CD4-positive, alpha-beta T cell (primary cell): ENCODE data around the gene PDGFRB. TPM values are rescaled to one million over a fixed set of nuclear protein-coding genes. Genes with fewer than 3 reads are reported as not detected.

Experiments
- ATAC-seq: fragments of 200-7000 bp; cut with Tn5 transposase; one replicate; pipeline ENCODE4 v1.10.0; 2022; ENCODE audit warnings: mild to moderate bottlenecking; ENCODE audit not compliant: poor library complexity
- CTCF ChIA-PET: fragments of 350-600 bp; sonication (Branson Sonifier 250); formaldehyde crosslinking; loops from one replicate; lab custom pipeline; 2021; ENCODE audit warnings: antibody characterized with exemption, inconsistent platforms; lab: Charles Lee
- POLR2A ChIA-PET: fragments of 350-600 bp; sonication (Branson Sonifier 250); formaldehyde crosslinking; loops from one replicate; lab custom pipeline; 2021; ENCODE audit warnings: antibody characterized with exemption, inconsistent platforms; lab: Charles Lee
- DNase-seq, 14 experiments: peaks; one replicate each; pipeline ENCODE4 v3.0.0-alpha.2; 2013 to 2020; ENCODE audit warnings: mixed read lengths in 2 of 14
- H3K27ac ChIP-seq, 2 donors: one replicate each; pipeline versions ENCODE4 v1.5.1 to v1.7.0; 2013; ENCODE audit warnings: low read length in 2 of 2, low read depth in 1 of 2, mild to moderate bottlenecking in 1 of 2
- H3K27me3 ChIP-seq, 2 experiments: 1 replicate in 1 of 2; 2 replicates in 1 of 2; pipeline versions ENCODE4 v1.6.1 to v1.7.0; 2013; ENCODE audit warnings: low read length in 2 of 2, control low read depth in 1 of 2, mild to moderate bottlenecking in 1 of 2, moderate library complexity in 1 of 2; ENCODE audit not compliant: insufficient read depth in 2 of 2, control insufficient read depth in 1 of 2
- H3K36me3 ChIP-seq: one replicate; pipeline ENCODE4 v1.6.1; 2013; ENCODE audit warnings: low read length, control low read depth; ENCODE audit not compliant: insufficient read depth
- H3K4me1 ChIP-seq: one replicate; pipeline ENCODE4 v1.6.1; 2013; ENCODE audit warnings: low read length, control low read depth; ENCODE audit not compliant: insufficient read depth
- H3K4me3 ChIP-seq: one replicate; pipeline ENCODE4 v1.5.1; 2013; ENCODE audit warnings: mild to moderate bottlenecking, low read length, moderate library complexity
- H3K9me3 ChIP-seq, 2 experiments: 1 replicate in 1 of 2; 2 replicates in 1 of 2; pipeline versions ENCODE4 v1.6.1 to v1.7.0; 2013; ENCODE audit warnings: low read length in 2 of 2, mild to moderate bottlenecking in 2 of 2, control low read depth in 1 of 2, moderate library complexity in 1 of 2; ENCODE audit not compliant: control insufficient read depth in 1 of 2, insufficient read depth in 1 of 2
- H3K27ac Mint-ChIP-seq: one replicate; pipeline ENCODE4 v1.8.0; 2020; ENCODE audit warnings: mixed read lengths
- H3K27me3 Mint-ChIP-seq: one replicate; pipeline ENCODE4 v1.8.0; 2021; ENCODE audit warnings: mixed read lengths
- H3K36me3 Mint-ChIP-seq: one replicate; pipeline ENCODE4 v1.8.0; 2021; ENCODE audit warnings: low read depth, mixed read lengths
- H3K4me1 Mint-ChIP-seq: one replicate; pipeline ENCODE4 v1.8.0; 2021; ENCODE audit warnings: low read depth, mixed read lengths
- H3K4me3 Mint-ChIP-seq: one replicate; pipeline ENCODE4 v1.8.0; 2020; ENCODE audit warnings: mild to moderate bottlenecking, mixed read lengths
- H3K9me3 Mint-ChIP-seq: one replicate; pipeline ENCODE4 v1.8.0; 2020; ENCODE audit warnings: mixed read lengths
- intact Hi-C, 2 experiments: fragments of 100-400 bp; cut with DNase I in 1 of 2; cut with micrococcal nuclease in 1 of 2; formaldehyde crosslinking; loops; one replicate each; pipeline versions ENCODE4 v1.15.1 to v1.9.0; 2023 to 2025; cut with DNase I, micrococcal nuclease
- polyA plus RNA-seq, 2 donors: library from polyadenylated mRNA; unstranded; fragments of 120-200 nt; gene quantifications; one replicate each; pipeline ENCODE4 v1.2.1, GENCODE V29; 2013
- total RNA-seq, 174 experiments: library from RNA in 2 of 174; stranded (reverse) in 2 of 174; gene quantifications; one replicate each; pipeline ENCODE4 v1.2.3 and lab custom pipeline; 2021 to 2026
- TF ChIP-seq, protein P1 (sequence below): fragments of 200-600 bp; IDR thresholded peaks from one replicate; pipeline ENCODE4 v1.8.0; 2022; ENCODE audit warnings: antibody characterized with exemption, mild to moderate bottlenecking

PDGFRB gene
- not detected for total RNA-seq
- polyA plus RNA-seq (2013, experiment 1 of 2), result 0.05 TPM
- 2.7 TPM for polyA plus RNA-seq (2013, experiment 2 of 2)
- 0 to 0.57 (median 0.07) reads per million in 172 experiments for total RNA-seq (lab: John Stamatoyannopoulos, UW)

DNA sequence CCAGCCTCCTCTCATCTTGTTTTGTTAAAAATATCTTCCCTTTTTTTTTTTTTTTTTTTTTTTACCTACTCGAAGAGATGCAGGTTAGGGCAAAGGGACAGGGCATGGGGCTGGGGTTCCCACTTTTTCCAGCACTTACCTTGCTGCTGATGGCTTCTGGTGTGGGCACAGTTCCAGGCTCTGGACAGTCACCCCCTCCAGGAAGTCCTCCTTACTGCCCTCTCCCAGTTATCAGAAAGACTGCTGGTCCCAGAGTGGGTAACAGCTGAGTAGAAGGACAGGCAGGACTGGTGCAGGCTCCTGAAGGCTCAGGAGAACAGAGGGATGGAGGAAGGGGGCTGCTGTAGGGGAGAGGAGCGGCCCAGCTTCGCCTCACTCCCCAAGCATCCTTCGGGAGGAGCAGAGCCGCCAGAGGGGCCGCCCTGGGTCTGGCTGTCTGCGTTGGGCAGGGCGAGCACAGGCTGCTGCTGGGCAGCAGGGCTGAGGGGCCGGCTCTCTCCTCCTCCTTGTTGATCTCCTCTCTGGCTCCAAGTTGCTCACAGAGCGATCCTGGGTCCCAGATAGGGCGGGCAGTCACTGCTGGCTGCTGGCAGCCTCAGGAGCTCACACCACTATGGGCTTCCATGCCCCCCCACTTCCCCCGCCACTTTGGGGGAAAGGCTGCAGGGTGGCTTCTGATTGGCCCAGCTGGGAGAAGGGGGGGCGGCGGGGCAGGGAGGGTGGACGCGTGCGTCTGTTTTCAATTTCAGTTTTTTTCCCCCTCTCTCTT is at the start of gene PDGFRB:
Gene PDGFRB, minus strand, starts transcription at position 588 of the 769 bp plus-strand sequence. CDS start 18,798 bp downstream, outside the sequence.
- TF ChIP-seq, protein P1, sequence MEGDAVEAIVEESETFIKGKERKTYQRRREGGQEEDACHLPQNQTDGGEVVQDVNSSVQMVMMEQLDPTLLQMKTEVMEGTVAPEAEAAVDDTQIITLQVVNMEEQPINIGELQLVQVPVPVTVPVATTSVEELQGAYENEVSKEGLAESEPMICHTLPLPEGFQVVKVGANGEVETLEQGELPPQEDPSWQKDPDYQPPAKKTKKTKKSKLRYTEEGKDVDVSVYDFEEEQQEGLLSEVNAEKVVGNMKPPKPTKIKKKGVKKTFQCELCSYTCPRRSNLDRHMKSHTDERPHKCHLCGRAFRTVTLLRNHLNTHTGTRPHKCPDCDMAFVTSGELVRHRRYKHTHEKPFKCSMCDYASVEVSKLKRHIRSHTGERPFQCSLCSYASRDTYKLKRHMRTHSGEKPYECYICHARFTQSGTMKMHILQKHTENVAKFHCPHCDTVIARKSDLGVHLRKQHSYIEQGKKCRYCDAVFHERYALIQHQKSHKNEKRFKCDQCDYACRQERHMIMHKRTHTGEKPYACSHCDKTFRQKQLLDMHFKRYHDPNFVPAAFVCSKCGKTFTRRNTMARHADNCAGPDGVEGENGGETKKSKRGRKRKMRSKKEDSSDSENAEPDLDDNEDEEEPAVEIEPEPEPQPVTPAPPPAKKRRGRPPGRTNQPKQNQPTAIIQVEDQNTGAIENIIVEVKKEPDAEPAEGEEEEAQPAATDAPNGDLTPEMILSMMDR, result no peak
- Histone ChIP-seq H3K27ac (no peak within 1 kb of the TSS), H3K4me1 (peaks cover 12% of the 10 kb centered on the region), H3K4me3 (peak within 1 kb of the TSS; percentile 32), H3K36me3 (no peaks in the 10 kb centered on the region), H3K9me3 (no peaks in the 10 kb centered on the region), H3K27me3 (peaks cover 6 to 10% of the 10 kb centered on the region in 2 experiments)
- intact Hi-C loops, result no loop called here
- ATAC-seq (no peak), DNase-seq (peak in 7 of 14 experiments; percentile 3 to 54 (median 28))
- Mint-ChIP-seq H3K27ac (no peak within 1 kb of the TSS), H3K4me1 (no peaks in the 10 kb centered on the region), H3K36me3 (no peaks in the 10 kb centered on the region), H3K9me3 (no peaks in the 10 kb centered on the region), H3K27me3 (peaks cover 32% of the 10 kb centered on the region), H3K4me3 (peak within 1 kb of the TSS; percentile 69)
- POLR2A ChIA-PET, result no interaction called here
- CTCF ChIA-PET, result no interaction called here

DNA sequence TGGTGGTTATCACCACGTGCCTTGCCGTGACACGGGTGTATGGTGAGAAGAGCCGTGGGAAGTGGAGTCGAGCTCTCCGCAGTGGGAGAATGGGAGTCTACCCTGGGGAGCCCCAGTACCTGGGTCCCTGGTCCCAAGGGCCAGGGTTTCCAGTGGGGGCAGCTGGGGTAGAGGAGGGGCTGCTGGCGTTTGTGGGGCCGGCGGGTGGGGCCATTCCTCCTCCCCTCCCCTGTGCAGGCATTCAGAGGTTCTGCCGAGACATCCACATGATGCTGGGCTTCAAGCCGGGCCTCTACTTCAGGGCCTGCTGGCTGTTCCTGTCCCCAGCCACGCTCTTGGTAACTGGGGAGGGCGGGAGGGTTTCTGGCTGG is 48.9 kb upstream of the PDGFRB start:
- peaks cover 12% of the 10 kb centered on the region for H3K4me1 ChIP-seq
- DNase-seq (no peak), ATAC-seq (no peak)
- ChIA-PET CTCF (no interaction called here), POLR2A (no interaction called here)
- no peaks in the 10 kb centered on the region for H3K36me3 ChIP-seq
- H3K27me3 ChIP-seq, result peaks cover 6 to 8% of the 10 kb centered on the region in 2 experiments
- TF ChIP-seq, protein P1, result no peak
- H3K4me3 ChIP-seq, result no peak overlapping the region
- no peak overlapping the region for H3K27ac ChIP-seq
- no peaks in the 10 kb centered on the region for H3K36me3 Mint-ChIP-seq
- intact Hi-C loops, result no loop called here
- H3K9me3 Mint-ChIP-seq, result no peaks in the 10 kb centered on the region
- peaks cover 0 to 8% of the 10 kb centered on the region in 2 experiments for H3K9me3 ChIP-seq
- H3K4me3 Mint-ChIP-seq, result no peak overlapping the region
- peaks cover 10% of the 10 kb centered on the region for H3K4me1 Mint-ChIP-seq
- no peak overlapping the region for H3K27ac Mint-ChIP-seq
- H3K27me3 Mint-ChIP-seq, result peaks cover 19% of the 10 kb centered on the region

DNA sequence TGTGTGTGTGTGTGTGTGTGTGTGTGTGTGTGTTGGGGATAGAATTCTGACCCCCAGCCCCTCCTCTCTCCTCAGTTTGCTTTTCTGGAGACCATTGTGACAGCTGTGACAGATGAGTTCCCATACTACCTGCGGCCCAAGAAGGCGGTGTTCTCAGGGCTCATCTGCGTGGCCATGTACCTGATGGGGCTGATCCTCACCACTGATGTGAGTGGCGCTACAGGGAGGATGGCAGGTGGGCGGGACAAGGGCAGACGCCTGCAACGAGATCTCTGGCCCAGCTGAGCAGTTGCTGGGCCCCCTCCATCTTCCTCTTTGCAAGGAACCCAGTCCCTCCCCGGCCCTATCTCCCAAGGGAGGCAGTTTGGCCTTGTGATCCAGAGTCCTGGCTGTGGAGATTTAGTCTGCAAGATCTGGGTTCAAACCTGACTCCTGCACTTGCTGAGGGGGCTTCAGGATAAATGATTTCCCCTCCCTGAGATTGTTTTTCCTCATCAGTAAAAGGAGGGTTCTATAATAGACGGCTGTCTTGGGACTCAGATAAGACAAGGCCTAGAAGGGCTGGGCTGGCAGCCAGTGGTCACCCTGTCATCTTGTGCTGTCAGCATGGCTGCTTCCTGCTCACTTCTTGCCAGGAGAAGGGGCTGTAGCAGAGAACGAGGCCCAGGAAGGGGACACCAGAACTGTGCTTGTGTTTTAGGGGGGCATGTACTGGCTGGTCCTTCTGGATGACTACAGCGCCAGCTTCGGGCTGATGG is 48.4 kb upstream of the PDGFRB start:
- no peak overlapping the region for H3K27ac ChIP-seq

More for the DNA sequence above, 48.4 kb upstream of the PDGFRB start:
- Histone ChIP-seq H3K9me3 (peaks cover 0 to 8% of the 10 kb centered on the region in 2 experiments), H3K36me3 (no peaks in the 10 kb centered on the region), H3K4me3 (no peak overlapping the region), H3K27me3 (peaks cover 6 to 7% of the 10 kb centered on the region in 2 experiments), H3K4me1 (peaks cover 7% of the 10 kb centered on the region)
- Mint-ChIP-seq H3K36me3 (no peaks in the 10 kb centered on the region), H3K4me3 (no peak overlapping the region), H3K27ac (no peak overlapping the region), H3K4me1 (peaks cover 8% of the 10 kb centered on the region), H3K27me3 (peaks cover 18% of the 10 kb centered on the region), H3K9me3 (no peaks in the 10 kb centered on the region)
- ChIA-PET CTCF (no interaction called here), POLR2A (no interaction called here)
- intact Hi-C loops, result no loop called here
- DNase-seq (no peak), ATAC-seq (no peak)
- TF ChIP-seq, protein P1, result no peak
